PC-3 (cell line): ENCODE results near the gene BIRC3. TPM values are rescaled to one million over a fixed set of nuclear protein-coding genes. Genes with fewer than 3 reads are reported as not detected.

ENCODE experiments used
- ATAC-seq: fragments of 200-7000 bp; cut with Tn5 transposase; 2 replicates; pipeline ENCODE4 v1.9.1; 2020; ENCODE audit warnings: mild to moderate bottlenecking, moderate library complexity
- BruUV-seq: library from RNA; stranded (reverse); fragments of 400-500 nt; replicated peaks from 2 replicates; lab custom pipeline; 2021; lab: Mats Ljungman, UMichigan
- CTCF ChIA-PET: fragments of 300-600 bp; sonication (Branson Sonifier 250); formaldehyde crosslinking; loops from one replicate; lab custom pipeline; 2022; ENCODE audit warnings: antibody characterized with exemption; lab: Charles Lee
- POLR2A ChIA-PET: fragments of 300-600 bp; sonication (Branson Sonifier 250); formaldehyde crosslinking; loops from one replicate; lab custom pipeline; 2022; ENCODE audit warnings: antibody characterized with exemption; ENCODE audit not compliant: unreplicated experiment; lab: Charles Lee
- DNase-seq: peaks from one replicate; pipeline ENCODE4 v3.0.0-alpha.2; 2015
- H2AFZ ChIP-seq: fragments of 300-600 bp; sonication (generic); 2 replicates; pipeline ENCODE4 v1.6.0; 2016; ENCODE audit warnings: antibody characterized with exemption, low read length
- H3F3A ChIP-seq: fragments of 300-600 bp; sonication (generic); one replicate; pipeline ENCODE4 v1.6.0; 2017; ENCODE audit warnings: antibody characterized with exemption, low read length, control low read depth, mild to moderate bottlenecking; ENCODE audit not compliant: unreplicated experiment
- H3K27ac ChIP-seq: fragments of 300-600 bp; sonication (generic); 2 replicates; pipeline ENCODE4 v1.5.1; 2016; ENCODE audit warnings: mild to moderate bottlenecking, low read length
- H3K27me3 ChIP-seq: fragments of 300-600 bp; sonication (generic); 2 replicates; pipeline ENCODE4 v1.6.1; 2016; ENCODE audit warnings: low read length, mixed read lengths
- H3K36me3 ChIP-seq: fragments of 300-600 bp; sonication (generic); 2 replicates; pipeline ENCODE4 v1.6.1; 2016; ENCODE audit warnings: low read depth, mixed run types, low read length, mixed read lengths
- H3K4me1 ChIP-seq: fragments of 300-600 bp; sonication (generic); 2 replicates; pipeline ENCODE4 v1.5.1; 2016; ENCODE audit warnings: low read length; ENCODE audit not compliant: insufficient read depth
- H3K4me2 ChIP-seq: fragments of 300-600 bp; sonication (generic); 2 replicates; pipeline ENCODE4 v1.6.0; 2016; ENCODE audit warnings: low read length
- H3K4me3 ChIP-seq: fragments of 300-600 bp; sonication (generic); 2 replicates; pipeline ENCODE4 v1.5.1; 2016; ENCODE audit warnings: mild to moderate bottlenecking, low read length, mixed read lengths
- H3K79me2 ChIP-seq: fragments of 300-600 bp; sonication (generic); 2 replicates; pipeline ENCODE4 v1.6.1; 2017; ENCODE audit warnings: low read length, mixed read lengths
- H3K9ac ChIP-seq: fragments of 300-600 bp; sonication (generic); 2 replicates; pipeline ENCODE4 v1.6.0; 2016; ENCODE audit warnings: mild to moderate bottlenecking, low read length
- H3K9me2 ChIP-seq: fragments of 300-600 bp; sonication (generic); replicated peaks from 2 replicates; pipeline ENCODE4 v1.6.1; 2016; ENCODE audit warnings: mixed run types, low read length, mixed read lengths
- H3K9me3 ChIP-seq: fragments of 300-600 bp; sonication (generic); 2 replicates; pipeline ENCODE4 v1.6.1; 2016; ENCODE audit warnings: low read length, mixed read lengths
- H4K20me1 ChIP-seq: fragments of 300-600 bp; sonication (generic); 2 replicates; pipeline ENCODE4 v1.6.1; 2016; ENCODE audit warnings: low read length, mixed read lengths
- CTCF ChIP-seq: fragments of 300-600 bp; sonication (generic); conservative IDR thresholded peaks from 2 replicates; pipeline ENCODE4 v1.5.1; 2017; ENCODE audit warnings: antibody characterized with exemption, low read depth, mild to moderate bottlenecking, low read length
- EZH2 ChIP-seq: fragments of 300-600 bp; sonication (generic); IDR thresholded peaks from one replicate; pipeline ENCODE4 v1.6.1; 2017; ENCODE audit warnings: antibody characterized with exemption, mild to moderate bottlenecking, low read length; ENCODE audit not compliant: unreplicated experiment
- EZH2phosphoT487 ChIP-seq: fragments of 300-600 bp; sonication (generic); IDR thresholded peaks from 2 replicates; pipeline ENCODE4 v1.6.1; 2018; ENCODE audit warnings: mild to moderate bottlenecking, antibody characterized with exemption, low read length, borderline replicate concordance
- intact Hi-C: fragments of 100-400 bp; cut with micrococcal nuclease; formaldehyde crosslinking; loops from 2 replicates; pipeline ENCODE4 v1.9.0; 2023
- total RNA-seq: library from RNA; depleted of rRNA; stranded (reverse); fragments of >200 nt; gene quantifications from 2 replicates; pipeline ENCODE4 v1.2.3, GENCODE V29; 2014

BIRC3 gene
- total RNA-seq, 1 experiment from 2014 or later: 4.2 TPM

GRCh38 chr11:102341844-102342318, 24.6 kb downstream of the BIRC3 start:
- H3K9me2 ChIP-seq: no peaks in the 10 kb centered on the region
- H3K27ac ChIP-seq: no peak overlapping the region
- no peak overlapping the region for H3K4me3 ChIP-seq
- no peaks in the 10 kb centered on the region for H3K9me3 ChIP-seq
- peak; percentile 93 for DNase-seq
- BruUV-seq: no TSS peak
- H3K4me2 ChIP-seq: no peak overlapping the region
- no peak overlapping the region for H3K9ac ChIP-seq
- no peaks in the 10 kb centered on the region for H3K36me3 ChIP-seq
- CTCF ChIA-PET: interaction anchor here (0.9 to 1.7 kb wide), 6 partner anchors 24 to 325 kb away, joined by 3 to 7 read pairs (median 4); no protein-coding TSS in a partner anchor
- peak overlapping the region; percentile 44 for H2AFZ ChIP-seq
- peaks cover 6% of the 10 kb centered on the region for H3F3A ChIP-seq
- H3K4me1 ChIP-seq: peaks cover 21% of the 10 kb centered on the region
- H4K20me1 ChIP-seq: no peaks in the 10 kb centered on the region
- ATAC-seq: peak; percentile 52
- TF ChIP-seq EZH2phosphoT487: no peak
- TF ChIP-seq CTCF: peak; percentile 96
- no peak for TF ChIP-seq EZH2
- intact Hi-C loops: loop anchor here (1.0 to 10.0 kb wide), 4 partner anchors 54 to 427 kb away; partner anchors contain the start of genes ANGPTL5 and CEP126
- H3K79me2 ChIP-seq: no peaks in the 10 kb centered on the region
- POLR2A ChIA-PET: interaction anchor here (0.6 kb wide), 1 partner anchor 73 kb away, joined by 4 read pairs; no protein-coding TSS in a partner anchor
- no peaks in the 10 kb centered on the region for H3K27me3 ChIP-seq

- no peaks in the 10 kb centered on the region for H3K36me3 ChIP-seq
- no peak for TF ChIP-seq CTCF
- no peak for TF ChIP-seq EZH2
- no peak for TF ChIP-seq EZH2phosphoT487
- no peaks in the 10 kb centered on the region for H3K9me3 ChIP-seq
- H3K4me1 ChIP-seq: peaks cover 27% of the 10 kb centered on the region
- H3F3A ChIP-seq: peaks cover 6% of the 10 kb centered on the region
- BruUV-seq: no TSS peak
- ChIA-PET CTCF (interaction anchor here (0.6 kb wide), 1 partner anchor 50 kb away, joined by 3 read pairs; no protein-coding TSS in a partner anchor), POLR2A (no interaction called here)
- peaks cover 5% of the 10 kb centered on the region for H4K20me1 ChIP-seq
- no peak overlapping the region for H3K9ac ChIP-seq
- intact Hi-C loops: loop anchor here (10.0 kb wide), 1 partner anchor 429 kb away; the partner anchor contains the start of genes ANGPTL5 and CEP126
- H2AFZ ChIP-seq: no peak overlapping the region
- H3K27ac ChIP-seq: peak overlapping the region; percentile 90; the same call in 1 of the 2 replicates
- DNase-seq (peak; percentile 41), ATAC-seq (no peak)
- no peaks in the 10 kb centered on the region for H3K9me2 ChIP-seq
- H3K4me3 ChIP-seq: no peak overlapping the region
- peaks cover 16% of the 10 kb centered on the region for H3K79me2 ChIP-seq
- H3K4me2 ChIP-seq: no peak overlapping the region
- H3K27me3 ChIP-seq: no peaks in the 10 kb centered on the region
These were observed 26.5 kb downstream of the BIRC3 start for GRCh38 chr11:102343809-102344208.

- H3K4me3 ChIP-seq: peak overlapping the region; percentile 88
- peaks cover 9% of the 10 kb centered on the region; the same call in 1 of the 2 replicates for H3K36me3 ChIP-seq
- no peak for TF ChIP-seq EZH2phosphoT487
- TF ChIP-seq EZH2: no peak
- TF ChIP-seq CTCF: no peak
- intact Hi-C loops: loop anchor here (1.0 to 10.0 kb wide), 8 partner anchors 39 to 431 kb away; partner anchors contain the start of genes ANGPTL5, CEP126, TMEM123 and YAP1
- peak; percentile 31 for ATAC-seq
- H3K27ac ChIP-seq: peak overlapping the region; percentile 90
- DNase-seq: peak; percentile 85
- peak overlapping the region; percentile 84 for H3K4me2 ChIP-seq
- ChIA-PET CTCF (no interaction called here), POLR2A (interaction anchor here (0.6 kb wide), 1 partner anchor 52 kb away, joined by 3 read pairs; no protein-coding TSS in a partner anchor)
- no peaks in the 10 kb centered on the region for H3K9me2 ChIP-seq
- H3F3A ChIP-seq: peaks cover 6% of the 10 kb centered on the region
- H3K9me3 ChIP-seq: no peaks in the 10 kb centered on the region
- H3K4me1 ChIP-seq: peaks cover 34% of the 10 kb centered on the region
- H2AFZ ChIP-seq: peak overlapping the region; percentile 97
- BruUV-seq: no TSS peak
- H3K79me2 ChIP-seq: peaks cover 37% of the 10 kb centered on the region
- H3K27me3 ChIP-seq: no peaks in the 10 kb centered on the region
- peaks cover 9% of the 10 kb centered on the region for H4K20me1 ChIP-seq
- peak overlapping the region; percentile 91 for H3K9ac ChIP-seq
These were observed 28.6 kb downstream of the BIRC3 start for GRCh38 chr11:102345904-102346303.
